ENCODE data around the gene NANOS1.
"Not testable (repeated sequence)": the region's sequence is repeated elsewhere in the genome, so short reads cannot be mapped to it uniquely, and the experiment has no call there.

Gene NANOS1

DNA sequence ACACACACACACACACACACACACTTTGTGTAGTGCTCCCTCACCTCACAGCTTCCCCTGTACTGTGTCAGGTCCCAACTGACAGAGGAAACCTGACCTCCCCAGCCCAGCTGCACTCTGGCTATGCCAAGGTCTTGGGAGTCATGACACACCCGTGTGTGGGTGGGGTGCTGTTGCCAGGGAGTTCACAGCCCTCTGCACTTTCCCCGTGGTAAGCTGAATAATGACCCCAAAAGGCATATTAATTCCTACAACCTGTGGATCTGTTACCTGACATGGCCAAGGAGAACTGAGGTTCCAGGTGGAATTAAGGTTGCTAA is 8.9 kb upstream of the NANOS1 start:
- no peak for DNase-seq

- DNase-seq: no peak
These were observed 6.5 kb upstream of the NANOS1 start for GRCh38 chr10:119022846-119023552.

- DNase-seq: no peak
These were observed 6.0 kb upstream of the NANOS1 start for GRCh38 chr10:119023553-119023868.

GRCh38 chr10:119024882-119025281 is 4.6 kb upstream of the NANOS1 start:
- DNase-seq: no peak

DNA sequence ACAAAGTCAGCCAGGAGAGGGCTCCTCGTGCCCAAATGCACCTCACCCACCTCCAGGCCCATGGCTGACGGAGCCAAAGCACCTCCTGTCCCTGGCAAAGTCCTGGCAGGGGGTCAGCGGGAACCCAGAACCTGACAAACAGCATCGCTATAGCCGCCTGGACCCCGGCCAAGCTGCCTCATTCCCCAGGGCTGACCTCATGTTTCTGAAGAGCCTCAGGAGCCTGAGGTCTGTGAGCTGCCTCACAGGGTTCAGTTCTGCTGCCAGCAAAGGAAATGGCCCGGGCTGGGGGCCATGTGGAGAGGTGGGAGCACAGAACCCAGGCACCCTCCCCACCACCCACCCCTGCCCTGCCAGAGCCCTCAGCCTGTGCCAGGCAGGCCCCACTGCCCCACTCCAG is 4.2 kb upstream of the NANOS1 start:
- DNase-seq: peak; percentile 27

- DNase-seq: peak; percentile 53
These were observed 3.7 kb upstream of the NANOS1 start for GRCh38 chr10:119025776-119026175.

DNA sequence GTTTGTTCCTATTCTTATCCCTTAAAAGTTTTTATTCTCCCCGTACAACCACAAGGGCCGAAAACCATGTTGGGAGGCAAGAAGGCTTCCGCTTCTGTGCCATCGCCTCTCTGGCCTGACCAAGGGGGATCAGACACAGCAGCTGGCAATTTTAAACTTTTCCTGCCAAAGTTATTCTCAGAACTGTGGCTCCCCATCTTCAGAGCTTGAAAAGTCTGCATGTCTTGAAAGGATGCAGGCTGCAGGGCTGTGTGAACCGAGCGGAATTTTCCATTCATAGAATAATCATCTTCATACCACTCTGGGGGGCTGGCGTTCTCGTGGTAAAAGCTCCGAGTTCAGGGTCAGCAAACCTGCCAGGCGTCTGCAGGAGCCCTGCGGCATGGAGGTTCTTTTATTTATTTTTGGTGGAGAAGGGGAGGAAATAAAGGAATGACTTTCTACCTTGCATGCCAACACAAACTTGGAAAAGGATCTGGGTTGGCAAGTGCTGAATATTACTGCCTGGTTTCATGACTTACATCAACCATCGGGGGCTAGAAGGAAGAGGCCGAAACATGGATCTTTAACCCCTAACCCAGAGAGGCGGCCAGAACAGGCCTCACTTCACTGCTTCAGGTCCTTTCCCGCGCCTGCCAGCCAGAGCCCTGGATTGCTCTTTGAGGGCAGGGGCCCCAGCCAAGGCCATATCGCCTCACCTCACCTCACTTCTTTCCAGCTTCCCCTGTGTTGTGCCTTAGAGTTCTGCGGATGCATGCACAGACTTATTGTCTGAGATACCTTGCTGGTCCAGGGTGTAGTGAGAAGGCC is 3.0 kb upstream of the NANOS1 start:
- DNase-seq: no peak

GRCh38 chr10:119028445-119028899 is 1.0 kb upstream of the NANOS1 start:
- DNase-seq: not testable (repeated sequence)

- peak; percentile 85 for DNase-seq
These were observed 458 bp upstream of the NANOS1 start for GRCh38 chr10:119028900-119029612.

GRCh38 chr10:119030421-119031250 is 1.1 kb downstream of the NANOS1 start:
- no peak for DNase-seq

GRCh38 chr10:119031496-119032059 is 2.1 kb downstream of the NANOS1 start:
- DNase-seq: no peak

DNA sequence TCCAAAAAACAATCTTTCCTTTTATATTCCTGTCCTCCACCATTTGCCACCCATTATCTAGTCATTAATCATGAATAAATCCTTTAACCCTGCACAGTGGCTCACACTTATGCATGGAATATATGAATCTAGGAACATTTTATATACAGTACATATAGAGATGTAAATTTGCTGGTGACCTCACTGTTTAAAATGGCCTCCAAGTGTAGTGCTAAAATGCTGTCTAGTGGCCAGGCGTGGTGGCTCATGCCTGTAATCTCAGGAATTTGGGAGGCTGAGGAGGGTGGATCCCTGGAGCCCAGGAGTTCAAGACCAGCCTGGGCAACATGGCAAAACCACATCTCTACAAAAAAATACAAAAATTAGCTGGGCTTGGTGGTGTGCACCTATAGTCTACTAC is 9.6 kb downstream of the NANOS1 start:
- DNase-seq: no peak

- DNase-seq: no peak
These were observed 11.8 kb downstream of the NANOS1 start for GRCh38 chr10:119041326-119041725.

DNA sequence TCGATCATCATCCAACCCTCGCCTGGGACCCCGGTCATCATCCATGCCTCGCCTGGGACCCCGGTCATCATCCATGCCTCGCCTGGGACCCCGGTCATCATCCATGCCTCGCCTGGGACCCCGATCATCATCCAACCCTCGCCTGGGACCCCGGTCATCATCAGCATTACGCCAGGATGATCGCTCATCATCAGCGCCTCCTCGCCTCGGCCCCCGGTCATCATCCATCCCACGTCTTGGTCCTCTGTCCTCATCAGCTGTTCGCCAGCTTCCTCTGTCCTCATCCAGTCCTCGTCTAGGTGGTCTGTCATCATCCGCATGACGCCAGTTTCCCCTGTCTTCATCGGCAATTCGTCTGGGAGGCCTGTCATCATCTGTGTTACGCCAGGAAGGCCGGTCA is 12.7 kb downstream of the NANOS1 start:
- no peak for DNase-seq

GRCh38 chr10:119045561-119045960 is 16.0 kb downstream of the NANOS1 start:
- DNase-seq: no peak

DNA sequence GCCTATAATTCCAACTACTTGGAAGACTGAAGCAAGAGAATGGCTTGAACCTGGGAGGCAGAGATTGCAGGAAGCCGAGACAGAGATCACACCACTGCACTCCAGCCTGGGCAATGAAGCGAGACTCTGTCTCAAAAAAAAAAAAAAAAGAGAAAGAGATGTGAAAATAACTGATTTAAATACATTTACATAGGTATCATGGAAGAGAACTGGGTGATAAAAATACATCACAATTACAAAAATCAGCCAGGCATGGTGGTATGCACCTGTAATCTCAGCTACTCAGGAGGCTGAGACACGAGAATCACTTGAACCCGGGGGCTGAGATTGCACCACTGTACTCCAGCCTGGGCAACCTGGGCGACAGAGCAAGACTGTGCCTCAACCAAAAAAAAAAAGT is 19.8 kb downstream of the NANOS1 start:
- no peak for DNase-seq

GRCh38 chr10:119049777-119050176 is 20.3 kb downstream of the NANOS1 start:
- no peak for DNase-seq

GRCh38 chr10:119051775-119052174 is 22.3 kb downstream of the NANOS1 start:
- DNase-seq: no peak

- no peak for DNase-seq
These were observed 26.0 kb downstream of the NANOS1 start for GRCh38 chr10:119055472-119055871.

- DNase-seq: no peak
These were observed 28.5 kb downstream of the NANOS1 start for GRCh38 chr10:119058010-119058409.

GRCh38 chr10:119059557-119059956 is 30.0 kb downstream of the NANOS1 start:
- DNase-seq: no peak

DNA sequence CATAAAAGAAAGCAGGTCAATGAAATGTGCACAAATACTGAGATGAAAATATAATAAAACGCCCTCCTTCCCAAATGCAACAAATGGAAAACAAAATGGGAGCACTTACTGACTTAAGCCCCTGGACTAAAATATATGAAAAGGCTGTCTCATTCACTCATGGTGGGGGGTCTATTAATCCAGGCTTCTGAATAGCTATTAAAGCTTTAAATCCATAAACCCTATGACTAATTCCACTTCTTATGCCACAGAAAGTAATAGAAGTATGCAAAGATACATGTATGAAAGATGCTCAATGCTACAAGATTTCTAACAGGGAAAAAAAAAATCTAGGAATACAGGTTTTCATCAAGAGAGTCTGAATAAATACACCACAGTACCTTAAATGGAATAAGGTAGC is 30.6 kb downstream of the NANOS1 start:
- no peak for DNase-seq

DNA sequence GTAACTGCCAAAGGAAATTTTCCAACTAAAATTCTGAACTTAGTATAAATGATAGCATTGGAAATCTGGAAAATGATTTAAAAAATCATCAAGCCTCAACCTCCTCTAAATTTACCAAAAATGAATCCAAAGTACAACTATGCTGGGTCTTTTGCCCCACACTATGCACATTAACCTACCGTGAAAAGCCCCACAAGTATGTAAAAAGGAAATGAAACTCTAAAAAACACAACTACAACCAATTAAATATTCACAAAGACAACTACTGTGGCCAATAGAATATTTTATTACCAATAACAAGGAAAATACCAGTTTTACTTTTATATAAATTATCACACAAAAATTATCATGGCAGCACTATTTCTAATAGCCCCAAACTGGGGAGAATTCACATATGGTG is 31.8 kb downstream of the NANOS1 start:
- DNase-seq: no peak

All from midbrain (tissue), 1 donor.